Camera-type eye (tissue), 1 donor: ENCODE data around the gene ST8SIA5. TPM values are rescaled to one million over a fixed set of nuclear protein-coding genes. Genes with fewer than 3 reads are reported as not detected.

ENCODE experiments used
- total RNA-seq: library from RNA; depleted of rRNA; stranded (reverse); fragments of >200 nt; gene quantifications from one replicate; pipeline ENCODE4 v1.2.3, GENCODE V29; 2014

The ST8SIA5 gene
- total RNA-seq, result 7.0 TPM

GRCh38 chr18:46756559-46757201 lies at the start of gene ST8SIA5:
Gene ST8SIA5 (minus strand): TSS chr18:46757053. CDS start chr18:46756508, 545 bp downstream.

GRCh38 chr18:46657115-46657955 lies 99.5 kb downstream of the ST8SIA5 start, which contains the start of gene LOXHD1:
Gene LOXHD1 (minus strand): TSS chr18:46657220. CDS start chr18:46657033, 187 bp downstream.

Other genes with a start within 250 kb of the ST8SIA5 start
- gene LOXHD1, start 99.8 kb downstream of the ST8SIA5 start, total RNA-seq, result 0.77 TPM
- gene PIAS2, start 160.5 kb upstream of the ST8SIA5 start, total RNA-seq, result 74.1 TPM
- gene KATNAL2, start 160.5 kb upstream of the ST8SIA5 start, total RNA-seq, result 4.6 TPM